AG09309 (cell line): ENCODE data around the gene C3orf20.

Source experiments
- DNase-seq: peaks from one replicate; pipeline ENCODE4 v3.0.0-alpha.2; 2010; ENCODE audit warnings: low read depth
- H3K4me3 ChIP-seq: 2 replicates; pipeline ENCODE4 v1.5.1; 2011; ENCODE audit warnings: mild to moderate bottlenecking, low read depth, low read length, moderate library complexity; ENCODE audit not compliant: control insufficient read depth
- TF ChIP-seq, protein P1 (sequence below): IDR thresholded peaks from 2 replicates; pipeline ENCODE4 v1.5.1; 2011; ENCODE audit warnings: mild to moderate bottlenecking, low read depth, low read length, inconsistent platforms; ENCODE audit not compliant: insufficient read depth, control insufficient read depth; ENCODE audit errors: missing control alignments

Gene C3orf20

DNA sequence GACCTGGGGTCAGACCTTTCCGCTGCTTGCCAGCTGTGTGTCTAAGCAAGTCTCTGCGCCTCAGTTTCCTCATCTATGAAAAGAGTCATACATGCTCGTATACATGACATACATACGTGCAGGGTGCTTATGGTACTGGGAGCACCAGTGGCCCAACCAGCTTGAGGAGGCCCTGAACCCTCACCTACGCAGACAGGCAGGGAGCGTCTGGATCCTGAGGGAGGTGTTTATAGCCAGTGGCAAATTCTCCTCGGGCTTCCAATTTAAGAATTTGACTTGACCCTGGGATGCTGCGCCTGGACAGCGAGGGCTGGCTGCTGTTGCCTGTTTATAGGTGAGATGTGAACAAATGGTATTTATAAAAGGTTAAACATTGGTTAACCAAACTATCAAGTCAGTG lies 126.1 kb downstream of the C3orf20 start:
- TF ChIP-seq, protein P1, sequence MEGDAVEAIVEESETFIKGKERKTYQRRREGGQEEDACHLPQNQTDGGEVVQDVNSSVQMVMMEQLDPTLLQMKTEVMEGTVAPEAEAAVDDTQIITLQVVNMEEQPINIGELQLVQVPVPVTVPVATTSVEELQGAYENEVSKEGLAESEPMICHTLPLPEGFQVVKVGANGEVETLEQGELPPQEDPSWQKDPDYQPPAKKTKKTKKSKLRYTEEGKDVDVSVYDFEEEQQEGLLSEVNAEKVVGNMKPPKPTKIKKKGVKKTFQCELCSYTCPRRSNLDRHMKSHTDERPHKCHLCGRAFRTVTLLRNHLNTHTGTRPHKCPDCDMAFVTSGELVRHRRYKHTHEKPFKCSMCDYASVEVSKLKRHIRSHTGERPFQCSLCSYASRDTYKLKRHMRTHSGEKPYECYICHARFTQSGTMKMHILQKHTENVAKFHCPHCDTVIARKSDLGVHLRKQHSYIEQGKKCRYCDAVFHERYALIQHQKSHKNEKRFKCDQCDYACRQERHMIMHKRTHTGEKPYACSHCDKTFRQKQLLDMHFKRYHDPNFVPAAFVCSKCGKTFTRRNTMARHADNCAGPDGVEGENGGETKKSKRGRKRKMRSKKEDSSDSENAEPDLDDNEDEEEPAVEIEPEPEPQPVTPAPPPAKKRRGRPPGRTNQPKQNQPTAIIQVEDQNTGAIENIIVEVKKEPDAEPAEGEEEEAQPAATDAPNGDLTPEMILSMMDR: no peak
- DNase-seq: no peak
- no peak overlapping the region for H3K4me3 ChIP-seq

DNA sequence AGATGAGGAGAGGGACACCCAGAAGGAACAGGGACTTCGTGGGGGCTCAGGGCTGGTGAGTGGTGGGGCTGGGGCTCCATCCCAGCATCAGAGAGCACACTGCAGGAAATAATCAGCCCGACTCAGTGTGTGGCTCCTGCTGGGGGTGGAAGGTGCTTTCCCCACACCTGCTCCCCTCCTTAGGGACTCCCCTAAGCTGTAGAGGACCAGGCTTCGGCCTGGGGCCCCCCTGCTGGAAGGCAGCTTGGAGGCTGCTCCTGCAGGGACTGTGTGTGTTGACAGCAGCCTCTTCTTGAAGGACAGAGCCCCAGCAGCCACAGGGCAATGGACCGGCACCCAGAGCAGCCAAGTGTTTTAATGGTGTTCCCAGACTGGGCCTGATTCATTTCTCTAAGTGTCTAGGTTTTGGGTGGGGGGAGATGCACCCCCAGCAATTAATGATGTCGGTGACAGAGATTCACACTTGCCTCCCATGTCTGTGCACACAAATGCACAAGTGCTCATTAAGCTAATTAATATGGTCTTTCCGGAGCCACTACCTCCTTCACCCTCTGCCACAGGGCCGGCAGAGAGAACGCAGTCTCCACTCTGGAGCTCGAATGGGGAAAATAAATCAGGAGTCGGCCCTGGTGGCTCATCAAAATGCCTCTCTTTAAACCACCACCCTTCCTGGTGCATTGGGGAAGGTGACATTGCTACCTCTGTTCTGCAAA lies 126.9 kb downstream of the C3orf20 start:
- TF ChIP-seq, protein P1: no peak
- DNase-seq: no peak

DNA sequence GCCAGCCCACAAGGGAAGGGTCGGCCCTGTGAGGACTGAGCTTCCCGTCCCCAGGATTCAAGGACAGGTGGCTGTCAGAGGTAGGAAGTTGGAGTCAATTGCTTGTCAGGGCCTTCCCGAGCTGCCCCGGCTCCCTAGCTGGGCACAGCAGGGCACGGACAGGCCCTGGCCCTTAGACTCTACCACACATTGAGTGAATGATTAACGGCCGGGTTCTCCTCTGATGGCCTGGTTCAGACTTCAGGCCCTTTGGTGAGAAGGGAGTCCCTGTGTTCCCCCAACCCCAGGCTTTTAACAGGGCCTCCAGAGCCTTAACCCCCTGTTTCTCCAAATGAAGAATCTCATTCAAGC lies 127.4 kb downstream of the C3orf20 start:
- no peak overlapping the region for H3K4me3 ChIP-seq
- TF ChIP-seq, protein P1: no peak
- DNase-seq: no peak

More for the DNA sequence above, 126.9 kb downstream of the C3orf20 start:
- H3K4me3 ChIP-seq: no peak overlapping the region

DNA sequence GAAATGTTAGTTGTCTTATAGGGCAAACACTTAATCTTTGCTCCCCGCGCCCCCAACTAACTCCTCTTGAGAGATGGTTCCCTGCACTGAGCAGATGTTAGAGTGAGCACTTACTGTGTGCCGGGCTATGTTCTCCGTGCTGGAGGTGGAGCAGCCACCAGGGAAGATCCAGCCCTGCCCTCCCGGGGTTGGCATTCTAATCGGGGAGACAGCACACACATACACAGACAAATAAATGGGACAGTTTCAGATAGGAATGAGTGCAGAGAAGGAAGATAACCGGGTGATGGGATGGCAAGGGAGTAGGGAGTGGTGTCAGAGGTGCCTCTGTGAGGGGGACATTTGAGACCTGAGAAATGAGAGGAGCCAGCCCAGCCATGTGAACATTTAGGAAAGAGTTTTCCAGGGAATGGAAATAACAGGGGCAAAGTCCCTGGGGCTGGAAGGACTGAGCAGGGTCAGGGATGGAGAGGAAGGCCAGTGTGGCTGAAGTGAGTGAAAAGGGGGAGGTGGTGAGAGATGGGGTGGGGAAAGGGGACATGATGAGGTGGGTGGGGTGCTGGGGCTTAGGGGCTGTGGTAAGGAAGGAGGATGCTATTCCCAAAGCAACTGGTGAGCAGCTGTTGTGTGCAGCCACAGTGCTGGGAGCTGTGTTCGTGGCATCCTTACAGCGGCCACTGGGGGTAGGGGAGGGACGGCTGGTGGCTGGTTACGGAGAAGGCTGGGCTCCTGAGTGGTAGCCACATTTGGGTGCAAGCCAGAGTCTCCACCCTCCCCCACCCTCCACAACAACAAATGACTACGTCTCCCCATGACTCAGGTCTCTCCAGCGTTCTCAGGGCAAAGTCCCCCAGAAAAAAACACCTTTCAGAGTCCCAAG lies 128.4 kb downstream of the C3orf20 start:
- TF ChIP-seq, protein P1: no peak
- no peak overlapping the region for H3K4me3 ChIP-seq
- no peak for DNase-seq

DNA sequence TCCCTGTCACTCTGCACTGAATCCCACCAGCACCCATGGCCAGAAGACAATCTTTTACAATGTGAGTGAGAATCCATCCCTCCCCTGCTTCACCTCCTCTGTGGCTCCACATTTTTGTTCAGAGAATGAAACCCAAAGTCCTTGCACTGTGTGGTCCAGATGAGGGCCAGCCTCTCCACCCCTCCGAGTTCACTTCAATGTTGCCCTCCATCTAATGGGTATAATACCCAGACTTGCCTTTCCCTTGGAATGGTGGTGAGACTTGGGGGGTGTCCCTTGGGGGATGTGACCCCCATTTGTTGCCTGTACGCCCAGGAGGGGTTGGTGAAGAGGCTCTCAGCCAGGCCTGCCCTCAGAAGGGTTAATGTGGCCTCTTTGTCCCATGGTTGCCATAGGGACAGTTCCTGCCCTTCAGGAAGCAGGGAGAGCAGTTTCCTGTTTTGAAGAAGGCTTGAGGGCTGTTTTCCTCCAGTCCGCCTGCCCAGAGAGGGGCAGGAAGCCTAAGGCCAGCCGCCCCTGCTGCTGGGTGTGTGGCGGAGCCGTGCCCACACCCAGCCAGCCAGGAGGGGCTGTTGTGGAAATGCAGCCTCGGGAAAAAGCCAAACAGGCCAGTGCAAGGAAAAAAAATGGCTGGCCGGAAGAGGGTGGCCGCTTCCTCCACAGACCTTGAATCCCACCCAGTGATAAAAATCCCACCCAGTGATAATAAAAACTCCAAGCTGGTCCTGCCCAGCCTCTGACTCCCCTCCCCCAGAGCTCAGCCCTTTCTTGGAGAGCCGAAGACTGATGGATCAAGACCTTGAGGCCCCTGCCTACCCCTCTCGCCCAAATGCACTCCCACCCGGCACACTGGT lies 129.3 kb downstream of the C3orf20 start:
- DNase-seq: no peak
- H3K4me3 ChIP-seq: no peak overlapping the region
- TF ChIP-seq, protein P1: no peak
